Endometrial microvascular endothelial cells (primary cell): ENCODE data around the gene TWSG1. TPM values are rescaled to one million over a fixed set of nuclear protein-coding genes. Genes with fewer than 3 reads are reported as not detected.
"Not testable (repeated sequence)": the region's sequence is repeated elsewhere in the genome, so short reads cannot be mapped to it uniquely, and the experiment has no call there.

ENCODE experiments used
- in situ Hi-C: cut with HindIII; loops from 2 replicates; pipeline ENCODE4 v1.10.0; 2017; ENCODE audit warnings: low sequenced_read_pairs, low pct_unique_long_range_greater_than_20kb; ENCODE audit errors: inconsistent ontology term
- total RNA-seq: library from RNA; depleted of rRNA; stranded (reverse); fragments of >200 nt; gene quantifications from one replicate; pipeline ENCODE4 v1.2.3, GENCODE V29; 2015; ENCODE audit errors: inconsistent ontology term

TWSG1 gene
- total RNA-seq, 1 donor from 2014 or later: 94.9 TPM

GRCh38 chr18:9379118-9379517 lies 44.5 kb downstream of the TWSG1 start:
- in situ Hi-C loops: no loop called here

DNA sequence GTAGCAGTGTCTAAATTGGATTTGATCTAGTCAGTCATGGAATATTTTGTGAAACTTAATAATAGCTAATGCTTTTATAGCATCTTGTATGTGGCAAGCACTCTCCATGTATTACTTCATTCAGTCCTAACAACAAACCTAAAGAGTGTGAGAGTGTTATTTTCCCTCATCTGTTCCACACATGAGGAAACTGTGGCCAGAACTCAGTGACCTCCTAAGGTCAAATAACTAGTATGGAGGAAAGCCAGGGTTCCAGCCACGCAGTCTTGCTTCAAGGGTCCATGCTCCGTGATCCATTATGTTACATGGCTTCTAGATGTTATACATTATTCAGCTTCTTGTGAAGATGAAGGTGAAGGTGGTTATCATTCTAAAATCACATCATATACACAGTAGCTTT lies 45.5 kb downstream of the TWSG1 start:
- in situ Hi-C loops: no loop called here

DNA sequence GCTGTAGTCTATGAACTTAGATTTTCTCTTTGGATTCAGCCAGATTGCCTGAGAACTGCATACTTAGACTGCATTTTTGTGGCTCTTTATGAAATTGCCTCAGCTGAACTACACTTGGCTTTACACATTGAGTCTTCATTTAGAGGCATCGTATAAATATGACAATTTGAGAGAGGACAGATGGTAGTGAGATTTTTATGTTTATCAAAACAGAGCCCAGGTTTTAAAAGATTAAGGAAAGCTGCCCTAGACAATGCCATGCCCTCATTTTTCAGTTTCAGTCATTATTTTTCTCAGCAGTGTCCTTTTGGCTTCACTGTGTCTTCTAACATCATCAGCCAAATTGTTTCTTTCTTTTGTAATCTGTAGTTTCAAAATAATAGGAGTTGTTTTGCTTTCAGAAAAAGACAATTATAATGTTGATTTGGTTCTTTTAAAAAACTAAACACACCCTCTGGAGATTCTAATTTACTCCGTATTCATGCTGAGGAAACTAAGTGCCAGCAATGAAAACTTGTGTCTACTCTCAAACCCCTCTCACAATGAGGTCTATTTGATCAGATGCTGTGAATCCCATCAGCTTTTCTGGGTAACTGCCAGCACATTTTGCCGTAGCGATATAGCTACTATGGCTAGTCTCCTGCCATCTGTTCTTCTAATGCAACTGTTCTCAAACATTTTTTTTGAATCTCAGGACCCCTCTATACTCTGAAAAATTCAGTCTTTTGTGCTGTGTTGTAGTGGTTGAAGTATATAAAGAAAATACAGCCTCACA lies 46.2 kb downstream of the TWSG1 start:
- in situ Hi-C loops: no loop called here

DNA sequence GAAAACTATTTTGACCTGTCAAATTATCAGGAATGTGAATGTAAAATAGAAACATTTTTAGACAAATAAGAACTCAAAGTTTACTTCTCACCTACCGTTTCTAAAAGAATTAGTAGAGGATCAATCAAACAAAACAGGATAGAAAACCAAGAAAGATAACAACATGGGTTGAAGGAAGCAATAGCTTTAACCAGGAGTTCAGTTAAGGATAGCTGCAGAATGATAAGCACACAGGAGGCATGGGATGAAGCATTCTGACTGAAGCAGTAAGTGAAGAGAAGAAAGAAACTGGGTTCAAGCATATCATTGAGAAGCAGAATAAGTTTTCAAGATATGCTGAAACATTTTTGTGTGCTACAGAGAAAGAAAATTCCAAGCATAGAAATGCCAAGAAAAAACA lies 52.3 kb downstream of the TWSG1 start:
- in situ Hi-C loops: no loop called here

DNA sequence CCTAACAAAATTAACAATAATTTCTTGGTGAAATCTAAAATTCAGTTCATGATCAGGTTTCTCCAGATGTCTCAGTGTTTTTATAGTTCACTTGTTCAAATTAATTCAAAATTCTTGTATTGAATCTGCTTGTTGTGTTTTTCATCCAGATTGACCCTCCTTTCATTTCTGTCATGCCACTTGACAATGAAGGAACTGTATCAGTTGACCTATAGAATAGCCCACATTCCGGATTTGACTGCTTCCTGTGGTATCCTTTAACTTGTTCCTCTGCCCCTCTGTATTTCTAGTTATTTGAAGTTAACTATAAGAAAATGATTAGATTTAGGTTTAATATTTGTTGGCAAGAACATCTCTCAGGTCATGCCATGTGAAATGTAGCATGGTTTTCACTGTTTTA lies 53.3 kb downstream of the TWSG1 start:
- in situ Hi-C loops: no loop called here

- in situ Hi-C loops: no loop called here
These were observed 55.1 kb downstream of the TWSG1 start for GRCh38 chr18:9389706-9390105.

- in situ Hi-C loops: no loop called here
These were observed 58.2 kb downstream of the TWSG1 start for GRCh38 chr18:9392726-9393125.

GRCh38 chr18:9394046-9394445 lies 59.5 kb downstream of the TWSG1 start:
- in situ Hi-C loops: no loop called here

- in situ Hi-C loops: no loop called here
These were observed 65.6 kb downstream of the TWSG1 start for GRCh38 chr18:9400197-9400596.

- in situ Hi-C loops: no loop called here
These were observed 66.6 kb downstream of the TWSG1 start for GRCh38 chr18:9401176-9401575.

- in situ Hi-C loops: not testable (repeated sequence)
These were observed 67.9 kb downstream of the TWSG1 start for GRCh38 chr18:9402358-9403007.

DNA sequence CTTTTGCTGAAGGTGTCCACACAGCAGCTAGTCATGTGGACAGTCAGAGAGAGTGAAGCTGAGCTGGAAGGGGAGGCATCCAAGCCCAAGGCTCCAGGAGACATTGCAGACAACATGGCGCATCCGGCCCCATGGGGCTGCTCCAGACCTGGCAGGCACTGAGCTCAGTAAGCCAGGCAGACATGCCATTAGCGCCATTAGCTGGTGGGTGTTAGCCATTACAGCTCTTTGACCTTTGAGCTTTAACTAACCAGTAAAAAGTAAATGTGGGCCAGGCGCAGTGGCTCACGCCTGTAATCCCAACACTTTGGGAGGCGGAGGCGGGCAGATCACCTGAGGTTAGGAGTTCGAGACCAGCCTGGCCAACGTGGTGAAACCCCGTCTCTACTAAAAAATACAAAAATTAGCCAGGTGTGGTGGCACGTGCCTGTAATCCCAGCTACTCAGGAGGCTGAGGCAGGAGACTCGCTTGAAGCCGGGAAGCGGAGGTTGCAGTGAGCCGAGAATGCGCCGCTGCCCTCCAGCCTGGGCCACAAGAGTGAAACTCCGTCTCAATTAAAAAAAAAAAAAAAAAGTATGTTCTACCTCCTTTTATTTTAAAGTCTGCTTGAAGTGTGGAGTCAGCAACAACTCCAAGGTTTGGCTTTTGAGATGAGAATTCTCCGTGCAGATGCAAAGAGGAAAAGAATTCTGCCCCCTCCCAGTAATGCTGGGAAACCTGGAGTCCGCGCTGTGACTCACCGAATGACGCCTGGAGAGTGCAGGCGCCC lies 69.4 kb downstream of the TWSG1 start:
- in situ Hi-C loops: no loop called here

DNA sequence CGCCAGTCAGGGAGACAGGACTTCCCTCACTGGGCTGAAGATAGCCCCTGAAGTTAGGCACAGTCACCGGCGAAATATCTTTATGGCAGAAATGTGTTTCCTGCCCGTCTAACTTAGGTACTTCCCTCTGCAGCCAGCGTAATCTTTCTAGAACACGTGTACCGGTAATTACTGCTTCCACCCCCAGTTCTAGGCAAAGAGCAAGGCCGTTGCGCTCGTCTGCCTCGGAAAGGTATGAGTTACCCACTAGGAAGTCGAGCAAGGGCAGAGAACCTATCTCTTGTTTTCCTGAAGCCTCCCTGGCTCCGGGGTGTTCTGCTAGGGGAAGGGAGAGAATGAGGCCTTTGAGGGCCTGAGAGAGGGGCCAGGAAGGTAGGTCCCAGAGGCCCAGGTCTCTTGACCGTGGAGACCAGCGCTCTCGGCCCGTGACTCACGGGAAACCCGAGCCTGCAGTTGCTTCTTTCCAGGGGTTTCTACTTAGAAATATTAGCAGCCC lies 70.0 kb downstream of the TWSG1 start:
- in situ Hi-C loops: no loop called here

DNA sequence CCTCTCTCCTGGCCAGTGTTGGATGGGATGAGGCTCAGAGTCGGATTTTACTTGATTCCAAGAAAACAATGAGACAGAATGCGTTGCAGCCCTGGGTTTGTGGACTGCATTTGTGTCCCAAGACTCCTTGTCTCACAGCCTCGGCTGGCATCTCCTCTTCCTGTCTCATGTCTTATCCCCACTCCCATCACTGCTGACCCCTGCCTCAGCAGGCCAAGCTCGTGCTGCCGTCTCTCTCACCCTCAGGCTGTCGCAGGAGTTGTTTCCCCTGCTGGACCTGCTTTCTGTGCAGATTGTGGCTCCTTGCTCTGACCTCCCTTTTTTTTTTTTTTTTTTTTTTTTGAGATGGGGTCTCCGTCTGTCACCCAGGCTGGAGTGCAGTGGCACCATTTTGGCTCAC lies 70.6 kb downstream of the TWSG1 start:
- in situ Hi-C loops: no loop called here

DNA sequence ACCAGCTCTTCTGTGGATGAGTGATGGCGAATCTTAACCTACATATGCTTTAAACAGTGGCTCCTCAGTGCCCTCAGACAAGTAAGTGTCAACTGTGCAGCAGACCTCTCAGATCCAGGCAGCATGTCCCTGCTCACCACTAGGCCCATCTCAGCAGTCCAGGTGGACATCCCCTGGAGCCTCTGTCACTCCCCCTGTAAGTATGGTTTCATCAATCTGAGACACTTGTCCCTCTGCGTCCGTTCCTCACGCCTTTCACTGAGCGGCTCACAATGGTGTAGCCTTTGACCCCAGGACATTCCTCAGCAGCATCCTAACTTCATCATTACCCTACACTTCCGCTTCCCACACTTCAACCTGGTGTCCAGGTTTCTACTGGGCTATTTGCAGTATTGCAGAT lies 71.4 kb downstream of the TWSG1 start:
- in situ Hi-C loops: no loop called here

DNA sequence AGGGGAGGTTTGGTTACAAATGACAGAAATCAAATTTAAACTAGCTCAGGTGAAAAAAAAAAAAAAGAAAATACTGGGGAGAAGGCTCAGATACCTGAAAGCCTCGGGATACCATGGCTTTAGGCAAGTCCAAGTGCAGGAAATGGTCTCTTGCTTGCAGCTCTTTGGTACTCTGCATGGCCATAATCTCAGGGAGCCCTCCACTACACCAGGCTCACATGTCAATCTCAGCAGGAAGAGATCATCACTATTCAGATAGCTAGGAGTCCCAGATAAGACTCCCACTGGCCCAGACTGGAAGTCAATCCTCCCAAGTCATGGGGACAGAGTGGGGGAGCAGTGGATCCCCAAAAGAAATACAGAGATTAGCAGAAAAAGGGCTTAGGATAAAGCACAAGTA lies 75.9 kb downstream of the TWSG1 start:
- in situ Hi-C loops: no loop called here

DNA sequence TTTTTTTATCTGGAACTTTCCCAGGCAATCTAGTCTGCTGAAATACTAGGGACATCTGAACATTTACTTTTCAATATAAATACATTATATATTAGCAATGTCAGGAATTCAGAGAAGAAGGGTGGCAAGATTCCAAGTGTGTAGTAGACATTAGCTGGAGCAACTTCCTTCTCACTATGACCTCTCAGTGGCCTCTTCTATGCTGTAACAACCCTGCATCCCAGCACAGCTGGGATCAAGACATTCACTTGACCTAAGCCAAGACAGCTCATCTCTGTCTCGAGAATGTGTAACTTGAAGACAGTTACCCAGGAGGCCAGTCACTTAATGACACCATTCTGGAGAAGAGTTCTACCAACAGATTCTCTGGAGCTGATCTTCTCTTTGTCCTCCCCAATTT lies 79.0 kb downstream of the TWSG1 start:
- in situ Hi-C loops: no loop called here

- in situ Hi-C loops: no loop called here
These were observed 82.0 kb downstream of the TWSG1 start for GRCh38 chr18:9416563-9417072.

DNA sequence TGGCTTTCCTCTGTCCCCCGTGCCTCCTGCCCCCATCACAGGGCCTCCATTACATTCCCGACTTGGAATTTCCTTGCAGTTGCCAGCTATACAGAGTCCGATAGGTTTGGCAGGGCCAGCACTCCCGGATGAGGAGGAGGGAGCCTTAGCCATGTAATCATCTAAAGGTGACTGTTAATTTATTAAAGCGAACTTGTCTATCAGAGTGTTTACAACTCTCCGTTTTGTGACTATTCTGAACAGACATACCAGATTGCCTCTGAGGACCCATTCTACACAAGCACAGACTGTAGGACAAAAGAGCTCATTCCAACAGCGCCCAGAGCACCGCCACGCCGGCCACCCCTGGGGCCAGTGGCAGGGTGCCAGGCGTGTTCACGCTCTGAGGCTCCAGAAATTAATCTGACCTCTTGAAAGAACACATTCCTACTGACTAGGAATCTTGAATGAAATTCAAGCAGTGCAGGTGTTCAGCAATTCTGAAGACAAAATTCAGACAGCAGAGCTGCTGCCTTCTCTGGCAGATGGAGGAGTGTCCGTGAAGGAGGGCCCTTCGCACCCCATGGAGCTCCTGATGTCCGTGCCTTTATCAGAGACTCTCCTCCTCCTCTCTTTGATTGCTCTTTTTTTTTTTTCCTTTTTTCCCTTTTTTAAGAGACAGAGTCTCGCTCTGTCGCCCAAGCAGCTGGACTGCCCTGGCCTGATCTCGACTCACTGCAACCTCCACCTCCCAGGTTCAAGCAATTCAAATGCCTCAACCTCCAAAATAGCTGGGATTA lies 82.7 kb downstream of the TWSG1 start:
- in situ Hi-C loops: no loop called here
